HEK293T (cell line): ENCODE results near the gene EIF4EBP2.

Experiments used
- ARNT ChIP-seq: fragments of 450-650 bp; IDR thresholded peaks from 2 replicates; pipeline ENCODE4 v1.6.1; 2017; ENCODE audit warnings: mild to moderate bottlenecking
- BHLHE40 ChIP-seq: fragments of 450-650 bp; IDR thresholded peaks from 2 replicates; pipeline ENCODE4 v1.6.1; 2016; ENCODE audit warnings: mild to moderate bottlenecking, moderate library complexity, borderline replicate concordance
- FOXA1 ChIP-seq: fragments of 450-650 bp; IDR thresholded peaks from 2 replicates; pipeline ENCODE4 v1.6.1; 2016; ENCODE audit warnings: mild to moderate bottlenecking
- FOXK2 ChIP-seq: fragments of 450-650 bp; IDR thresholded peaks from 2 replicates; pipeline ENCODE4 v1.6.1; 2016; ENCODE audit warnings: mild to moderate bottlenecking
- HDGF ChIP-seq: fragments of 450-650 bp; IDR thresholded peaks from 2 replicates; pipeline ENCODE4 v1.6.1; 2017; ENCODE audit warnings: antibody characterized with exemption, borderline replicate concordance
- LEF1 ChIP-seq: fragments of 450-650 bp; IDR thresholded peaks from 2 replicates; pipeline ENCODE4 v1.6.1; 2017; ENCODE audit warnings: mild to moderate bottlenecking, borderline replicate concordance
- PKNOX1 ChIP-seq: fragments of 450-650 bp; IDR thresholded peaks from 2 replicates; pipeline ENCODE4 v1.6.1; 2016
- SP1 ChIP-seq: fragments of 450-650 bp; IDR thresholded peaks from 2 replicates; pipeline ENCODE4 v1.6.1; 2017
- SUZ12 ChIP-seq: fragments of 450-650 bp; IDR thresholded peaks from 2 replicates; pipeline ENCODE4 v1.6.1; 2016; ENCODE audit warnings: mild to moderate bottlenecking
- TARDBP ChIP-seq: fragments of 450-650 bp; IDR thresholded peaks from 2 replicates; pipeline ENCODE4 v1.6.1; 2016
- ZNF384 ChIP-seq: fragments of 450-650 bp; IDR thresholded peaks from 2 replicates; pipeline ENCODE4 v1.6.1; 2016

- TF ChIP-seq BHLHE40 (no peak), SP1 (no peak), HDGF (no peak), ARNT (no peak), SUZ12 (no peak), FOXA1 (no peak), TARDBP (no peak), ZNF384 (no peak), LEF1 (no peak), FOXK2 (no peak), PKNOX1 (no peak)
These were observed 38.5 kb downstream of the EIF4EBP2 start for GRCh38 chr10:70442332-70442988.
